Aorta (tissue), 4 donors: Measurements from ENCODE around the gene OR56A1. TPM values are rescaled to one million over a fixed set of nuclear protein-coding genes. Genes with fewer than 3 reads are reported as not detected.

Source experiments
- polyA plus RNA-seq, 2 donors: library from polyadenylated mRNA; stranded (reverse); fragments of 200-250 nt; gene quantifications; one replicate each; pipeline ENCODE4 v1.2.3, GENCODE V29; 2013
- total RNA-seq, 2 donors: library from RNA; stranded (reverse); fragmentation: NEBNext Ultra II Directional; extraction: Animal tissue kit (Norgen Biotek cat#: 25700); gene quantifications; one replicate each; pipeline ENCODE4 v1.2.1, GENCODE V29; 2021
- donor health status: healthy with polysubstance abuse.
- donor health status: Bipolar disorder and iron deficiency.
- donor health status: DM: no; HTN: no; CAD: no.
- donor health status: DM: yes; HTN: yes; CAD: no.

The OR56A1 gene
- total and polyA plus RNA-seq, 4 donors: 0.13 TPM; not detected in 3

Other genes starting within 250 kb of the OR56A1 start
- gene OR52N5, start 247.4 kb downstream of the OR56A1 start, total RNA-seq: not detected
- not detected for gene OR52N5, start 247.4 kb downstream of the OR56A1 start, polyA plus RNA-seq
- not detected for gene OR52N1, start 239.5 kb downstream of the OR56A1 start, total RNA-seq
- gene OR52N1, start 239.5 kb downstream of the OR56A1 start, polyA plus RNA-seq: not detected
- gene OR52N2, start 221.8 kb downstream of the OR56A1 start, total RNA-seq: not detected
- gene OR52N2, start 221.8 kb downstream of the OR56A1 start, polyA plus RNA-seq: under 1 TPM in 1 of 2 donors, not detected in 1; 0.13 TPM
- gene OR52E6, start 188.9 kb downstream of the OR56A1 start, total RNA-seq: not detected
- not detected for gene OR52E6, start 188.9 kb downstream of the OR56A1 start, polyA plus RNA-seq
- not detected for gene OR52E8, start 173.1 kb downstream of the OR56A1 start, total RNA-seq
- gene OR52E8, start 173.1 kb downstream of the OR56A1 start, polyA plus RNA-seq: not detected
- not detected for gene OR52E4, start 150.1 kb downstream of the OR56A1 start, total RNA-seq
- gene OR52E4, start 150.1 kb downstream of the OR56A1 start, polyA plus RNA-seq: not detected
- not detected for gene OR52E5, start 137.6 kb downstream of the OR56A1 start, total RNA-seq
- not detected for gene OR52E5, start 137.6 kb downstream of the OR56A1 start, polyA plus RNA-seq
- gene OR56A3, start 88.5 kb downstream of the OR56A1 start, total RNA-seq: not detected
- not detected for gene OR56A3, start 88.5 kb downstream of the OR56A1 start, polyA plus RNA-seq
- not detected for gene OR56A5, start 62.3 kb downstream of the OR56A1 start, total RNA-seq
- not detected for gene OR56A5, start 62.3 kb downstream of the OR56A1 start, polyA plus RNA-seq
- not detected for gene OR52L1, start 43.8 kb downstream of the OR56A1 start, total RNA-seq
- gene OR52L1, start 43.8 kb downstream of the OR56A1 start, polyA plus RNA-seq: not detected
- gene OR56A4, start 23.8 kb downstream of the OR56A1 start, total RNA-seq: not detected
- gene OR56A4, start 23.8 kb downstream of the OR56A1 start, polyA plus RNA-seq: not detected
- gene OR56B4, start 76.9 kb upstream of the OR56A1 start, total RNA-seq: not detected
- gene OR56B4, start 76.9 kb upstream of the OR56A1 start, polyA plus RNA-seq: not detected
- gene OR52B2, start 139.6 kb upstream of the OR56A1 start, total RNA-seq: not detected
- gene OR52B2, start 139.6 kb upstream of the OR56A1 start, polyA plus RNA-seq: not detected
- not detected for gene OR52W1, start 168.5 kb upstream of the OR56A1 start, total RNA-seq
- not detected for gene OR52W1, start 168.5 kb upstream of the OR56A1 start, polyA plus RNA-seq
- gene C11orf42, start 174.8 kb upstream of the OR56A1 start, total RNA-seq: not detected
- gene C11orf42, start 174.8 kb upstream of the OR56A1 start, polyA plus RNA-seq: not detected
- gene FHIP1B, start 203.9 kb upstream of the OR56A1 start, total RNA-seq: 10 to 100 TPM; 27.1 to 38.7 TPM
- gene FHIP1B, start 203.9 kb upstream of the OR56A1 start, polyA plus RNA-seq: 10 to 100 TPM in 1 of 2 donors, 1 to 10 TPM in 1; 9.0 to 82.1 TPM
- gene CNGA4, start 208.3 kb upstream of the OR56A1 start, total RNA-seq: under 1 TPM in 1 of 2 donors, not detected in 1; 0.33 TPM
- gene CNGA4, start 208.3 kb upstream of the OR56A1 start, polyA plus RNA-seq: under 1 TPM; 0.38 TPM
- not detected for gene CCKBR, start 229.1 kb upstream of the OR56A1 start, total RNA-seq
- gene CCKBR, start 229.1 kb upstream of the OR56A1 start, polyA plus RNA-seq: not detected